HG03575 (cell line): ENCODE results near the gene TCP11L1.
"Not testable (repeated sequence)": the region's sequence is repeated elsewhere in the genome, so short reads cannot be mapped to it uniquely, and the experiment has no call there.

Experiments
- ATAC-seq: cut with Tn5 transposase; IDR thresholded peaks from one replicate; pipeline ENCODE4 v1.9.1; 2021; ENCODE audit not compliant: unreplicated experiment, insufficient number of reproducible peaks, low FRiP score; ENCODE audit errors: extremely low read depth

The TCP11L1 gene

GRCh38 chr11:33027233-33027632, 12.1 kb upstream of the TCP11L1 start:
- ATAC-seq, result no peak

DNA sequence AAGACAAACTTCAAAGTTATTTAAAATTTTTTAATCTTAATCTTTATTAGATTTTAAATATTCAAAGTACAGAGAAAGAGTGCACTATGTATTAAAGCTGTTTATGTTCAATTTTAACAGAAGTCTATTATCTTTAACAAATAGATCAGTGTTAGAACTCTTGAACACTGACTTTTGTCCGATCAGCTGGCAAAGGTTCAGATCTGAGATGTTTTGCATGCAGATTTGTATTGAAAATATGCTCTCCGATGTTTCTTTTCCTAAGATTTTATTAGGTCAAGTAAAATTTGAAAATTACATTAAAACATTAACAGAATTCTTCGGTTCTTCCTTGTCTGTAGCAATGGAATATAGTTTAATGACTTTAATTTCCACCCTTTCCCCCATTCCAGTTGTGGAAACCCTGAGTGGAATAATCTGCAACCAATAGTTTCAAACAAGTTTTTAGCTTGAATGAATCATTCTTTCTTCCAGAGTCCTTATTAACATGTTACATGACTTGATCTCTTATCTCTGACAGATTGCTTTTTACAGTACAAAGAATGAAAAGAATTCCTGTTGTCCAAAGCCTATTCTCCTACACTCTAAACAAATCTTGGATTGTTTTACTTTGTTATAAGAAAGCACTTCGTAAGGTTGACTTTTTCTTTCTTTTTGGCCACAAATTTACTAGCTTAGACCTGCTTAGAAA, 11.4 kb upstream of the TCP11L1 start:
- no peak for ATAC-seq

DNA sequence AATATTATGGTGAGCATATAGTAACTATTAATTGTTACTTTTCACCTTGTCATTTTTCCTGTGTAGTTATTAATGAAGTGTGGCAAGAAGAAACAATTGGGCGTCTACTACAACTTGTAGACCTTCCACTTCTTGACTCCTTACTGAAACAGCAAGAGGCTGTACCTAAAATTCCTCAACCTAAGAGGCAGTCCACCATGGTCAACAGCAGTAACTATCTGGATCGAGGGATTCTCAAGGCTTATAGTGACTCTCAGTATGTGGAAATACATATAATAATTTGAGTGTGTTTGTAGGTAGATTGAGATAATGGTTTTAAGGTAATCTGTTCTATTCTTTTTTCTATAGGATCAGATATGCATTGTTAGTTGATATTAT, 10.8 kb upstream of the TCP11L1 start:
- no peak for ATAC-seq

GRCh38 chr11:33029218-33029617, 10.2 kb upstream of the TCP11L1 start:
- not testable (repeated sequence) for ATAC-seq

DNA sequence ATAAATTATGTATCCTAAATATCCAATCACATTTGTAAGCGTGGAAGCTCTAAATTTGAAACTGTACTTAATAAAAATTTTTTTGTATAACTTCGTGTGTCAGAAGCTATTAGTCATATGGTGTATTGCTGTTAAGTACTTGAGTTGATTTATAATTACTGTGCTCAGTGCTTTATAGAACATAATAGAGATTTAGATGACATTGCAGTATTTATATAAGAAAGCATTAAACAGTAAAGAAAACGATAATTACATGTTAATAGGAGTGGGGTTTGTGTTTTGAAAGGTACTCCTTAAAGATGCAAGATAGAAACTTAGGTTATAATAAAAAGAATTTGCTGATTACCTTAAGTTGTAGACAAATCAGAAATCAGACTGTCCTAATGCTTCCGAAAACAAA, 5.9 kb upstream of the TCP11L1 start:
- ATAC-seq, result no peak

DNA sequence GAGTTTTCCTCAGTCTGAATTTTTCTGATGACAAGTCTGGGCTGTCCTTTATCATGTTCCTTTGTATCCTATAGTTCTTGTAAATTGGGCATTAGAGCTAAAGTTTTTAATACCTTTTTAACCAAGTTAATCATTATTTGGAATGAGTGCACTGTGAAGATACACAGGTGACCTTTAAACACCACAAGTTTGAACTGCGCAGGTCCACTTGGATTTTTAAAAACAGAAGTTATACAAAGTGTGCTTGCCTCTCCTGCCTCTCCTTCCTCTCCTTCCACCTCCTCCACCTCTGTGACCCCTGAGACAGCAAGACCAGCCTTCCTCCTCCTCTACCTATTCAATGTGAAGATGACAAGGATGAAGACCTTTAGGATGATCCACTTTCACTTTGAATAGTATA, 4.4 kb upstream of the TCP11L1 start:
- ATAC-seq, result no peak

GRCh38 chr11:33040033-33040861, 875 bp downstream of the TCP11L1 start:
- peak; percentile 13 for ATAC-seq

DNA sequence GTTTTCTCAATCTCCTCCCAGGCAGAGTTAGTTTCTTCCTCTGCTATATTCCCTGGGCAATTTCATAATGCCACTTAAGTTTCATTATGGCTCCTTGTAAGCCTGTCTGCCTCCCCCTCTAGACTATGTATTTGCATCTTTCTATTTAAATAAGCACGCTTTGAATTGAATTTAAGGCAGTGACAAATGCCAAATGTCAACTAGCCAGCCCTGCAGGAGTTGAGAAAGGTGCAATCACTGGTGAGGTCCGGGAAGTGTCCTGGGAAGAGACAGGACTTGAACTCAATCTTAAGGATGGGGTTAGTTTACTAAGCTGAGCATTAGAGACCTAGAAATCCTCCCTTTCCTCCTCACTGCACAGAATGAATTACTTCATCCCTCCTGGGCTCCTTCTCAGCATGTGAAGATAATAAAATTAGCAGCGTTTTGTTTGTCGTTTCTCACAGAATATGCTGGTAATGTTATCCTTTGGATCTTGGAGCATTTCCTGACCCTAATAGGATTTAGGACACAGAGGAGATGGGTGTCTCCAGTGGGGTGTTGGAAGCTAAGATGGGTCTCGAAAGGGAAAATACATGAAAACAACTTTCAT, 1.6 kb downstream of the TCP11L1 start:
- ATAC-seq, result no peak

DNA sequence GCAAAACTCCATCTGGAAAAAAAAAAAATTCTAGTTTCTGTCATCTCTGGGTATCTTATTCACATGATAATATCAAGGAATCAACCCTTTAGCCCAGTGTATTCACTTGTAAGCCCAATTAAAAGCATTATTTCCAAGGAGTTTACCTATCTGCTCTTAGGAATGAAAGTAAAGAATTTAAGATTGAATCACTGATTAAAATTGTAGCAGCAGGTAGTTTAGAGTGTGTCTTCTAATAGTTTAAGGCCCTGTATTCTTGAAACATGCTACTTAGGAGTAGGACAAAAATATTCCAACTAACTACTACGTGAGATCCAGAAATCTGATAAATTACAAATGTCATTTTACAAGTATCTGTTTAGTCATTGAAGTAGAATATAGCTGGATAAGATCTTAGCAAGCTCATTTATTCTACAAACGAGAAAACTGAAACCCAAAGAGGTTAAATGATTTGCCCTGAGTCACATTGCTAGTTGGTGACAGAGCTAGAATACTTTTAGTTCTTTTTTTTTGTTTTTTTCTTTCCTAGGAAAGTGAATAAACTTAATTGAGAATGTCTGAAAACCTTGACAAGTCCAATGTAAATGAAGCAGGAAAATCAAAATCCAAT, 4.0 kb downstream of the TCP11L1 start:
- ATAC-seq, result no peak

GRCh38 chr11:33044285-33044756, 4.9 kb downstream of the TCP11L1 start:
- no peak for ATAC-seq

- ATAC-seq, result no peak
Measured at GRCh38 chr11:33045551-33046255, 6.3 kb downstream of the TCP11L1 start.

GRCh38 chr11:33048701-33049100, 9.3 kb downstream of the TCP11L1 start:
- ATAC-seq, result not testable (repeated sequence)

- ATAC-seq, result not testable (repeated sequence)
Measured at GRCh38 chr11:33049565-33050408, 10.4 kb downstream of the TCP11L1 start.

DNA sequence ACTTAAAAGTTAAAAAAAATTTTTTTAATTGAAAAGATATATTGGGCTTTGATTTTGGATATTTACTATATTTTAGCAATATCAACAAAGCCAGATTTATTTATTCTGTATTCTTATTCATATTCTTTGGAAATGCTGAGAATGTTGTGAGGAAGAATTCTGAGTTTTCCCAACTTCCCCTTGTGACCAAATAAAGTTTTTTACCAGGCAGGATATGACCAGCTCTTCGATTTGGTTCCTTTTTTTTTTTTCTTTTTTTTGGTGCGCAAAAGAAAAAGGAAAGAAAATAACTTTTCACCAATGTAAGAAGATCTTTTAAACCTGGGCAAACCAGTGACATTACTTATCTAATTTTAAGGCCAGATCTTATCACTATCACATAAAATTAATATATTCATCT, 12.9 kb downstream of the TCP11L1 start:
- no peak for ATAC-seq

GRCh38 chr11:33055375-33055774, 16.0 kb downstream of the TCP11L1 start:
- no peak for ATAC-seq

DNA sequence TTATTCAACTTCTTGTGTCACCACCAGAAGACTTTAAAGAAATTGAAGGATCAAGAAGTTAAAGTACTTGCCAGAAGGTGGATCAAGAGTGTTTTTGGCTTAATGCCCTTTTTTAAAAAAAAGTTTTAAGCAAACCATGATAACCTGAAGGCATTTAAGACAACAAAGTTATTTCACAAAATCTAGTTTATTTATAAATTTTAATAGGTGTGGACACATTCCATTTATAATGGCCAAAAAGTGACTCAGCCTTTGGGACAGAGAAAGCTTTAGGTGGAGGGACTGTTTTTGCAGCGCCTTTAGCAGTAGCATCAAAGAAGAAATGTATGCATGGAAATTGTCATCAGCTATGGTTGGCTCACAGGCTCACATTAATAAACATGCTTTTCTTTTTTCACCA, 17.9 kb downstream of the TCP11L1 start:
- no peak for ATAC-seq

DNA sequence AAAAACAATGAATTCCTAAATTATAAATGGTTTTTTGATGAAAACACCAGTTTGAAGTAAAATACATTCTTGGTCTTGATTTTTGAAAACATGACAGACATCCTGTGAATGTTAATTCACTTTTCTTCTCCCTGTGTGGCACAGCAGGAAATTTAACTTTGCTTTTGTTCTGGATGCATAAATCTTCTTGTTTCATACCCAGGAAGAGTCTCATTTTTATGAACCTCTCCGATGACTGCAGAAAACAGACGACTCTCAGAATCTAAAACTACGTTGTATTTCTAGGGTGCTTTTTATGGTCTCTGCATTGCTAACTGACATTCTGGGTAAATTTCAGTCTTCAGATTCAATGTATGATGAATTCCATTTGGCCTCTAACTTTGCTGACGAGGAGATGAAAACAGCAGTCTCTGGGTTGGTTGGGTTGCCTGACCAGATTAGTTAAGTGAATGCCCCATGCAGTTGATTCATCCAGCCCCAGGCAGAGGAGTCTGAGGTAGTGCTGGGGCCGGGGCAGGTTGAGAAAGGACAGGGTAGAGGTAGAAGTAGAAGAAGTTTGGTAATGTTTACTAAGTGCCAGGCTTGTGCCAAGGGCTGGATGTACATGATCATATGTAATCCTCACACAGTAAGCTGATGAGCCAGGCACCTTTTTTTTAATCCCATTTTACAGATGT, 20.1 kb downstream of the TCP11L1 start:
- ATAC-seq, result no peak

- no peak for ATAC-seq
Measured at GRCh38 chr11:33060271-33060670, 20.9 kb downstream of the TCP11L1 start.
